GM19395 (cell line): ENCODE measurements around the gene GCLC.

Experiments used
- ATAC-seq: cut with Tn5 transposase; IDR thresholded peaks from one replicate; pipeline ENCODE4 v1.9.1; 2021; ENCODE audit warnings: mild to moderate bottlenecking, moderate library complexity; ENCODE audit not compliant: unreplicated experiment

GCLC gene

GRCh38 chr6:53527249-53527765 is 17.6 kb downstream of the GCLC start:
- no peak for ATAC-seq

- ATAC-seq, result no peak
These were observed 18.9 kb downstream of the GCLC start for GRCh38 chr6:53526000-53526399.

GRCh38 chr6:53524455-53524815 is 20.5 kb downstream of the GCLC start:
- ATAC-seq, result no peak

- ATAC-seq, result no peak
These were observed 21.1 kb downstream of the GCLC start for GRCh38 chr6:53523511-53524454.

GRCh38 chr6:53520320-53520928 is 24.5 kb downstream of the GCLC start:
- no peak for ATAC-seq

- no peak for ATAC-seq
These were observed 26.0 kb downstream of the GCLC start for GRCh38 chr6:53518862-53519261.

GRCh38 chr6:53517021-53517420 is 27.9 kb downstream of the GCLC start:
- ATAC-seq, result no peak

GRCh38 chr6:53514677-53515076 is 30.2 kb downstream of the GCLC start:
- no peak for ATAC-seq

- no peak for ATAC-seq
These were observed 31.4 kb downstream of the GCLC start for GRCh38 chr6:53513519-53513966.

GRCh38 chr6:53513056-53513455 is 31.8 kb downstream of the GCLC start:
- no peak for ATAC-seq

GRCh38 chr6:53512626-53513025 is 32.3 kb downstream of the GCLC start:
- ATAC-seq, result no peak

- ATAC-seq, result no peak
These were observed 34.2 kb downstream of the GCLC start for GRCh38 chr6:53510746-53511145.

GRCh38 chr6:53506872-53507271 is 38.0 kb downstream of the GCLC start:
- ATAC-seq, result no peak

- no peak for ATAC-seq
These were observed 40.4 kb downstream of the GCLC start for GRCh38 chr6:53504512-53504911.

GRCh38 chr6:53503060-53503459 is 41.8 kb downstream of the GCLC start:
- ATAC-seq, result no peak

- ATAC-seq, result no peak
These were observed 43.5 kb downstream of the GCLC start for GRCh38 chr6:53501432-53501831.

GRCh38 chr6:53500095-53500494 is 44.8 kb downstream of the GCLC start:
- no peak for ATAC-seq

GRCh38 chr6:53499094-53499493 is 45.8 kb downstream of the GCLC start:
- no peak for ATAC-seq

GRCh38 chr6:53498649-53499048 is 46.3 kb downstream of the GCLC start:
- ATAC-seq, result no peak

- no peak for ATAC-seq
These were observed 47.0 kb downstream of the GCLC start for GRCh38 chr6:53497905-53498304.

GRCh38 chr6:53496797-53497375 is 48.0 kb downstream of the GCLC start:
- no peak for ATAC-seq
